DND-41 (cell line): ENCODE measurements around the gene MINDY4.

Experiments used
- CTCF ChIP-seq: IDR thresholded peaks from 2 replicates; pipeline ENCODE4 v1.5.1; 2012; ENCODE audit warnings: borderline replicate concordance, low read length, moderate library complexity, mild to moderate bottlenecking; ENCODE audit not compliant: poor library complexity, severe bottlenecking; ENCODE audit errors: extremely low read depth
- EZH2 ChIP-seq: IDR thresholded peaks from 3 replicates; pipeline ENCODE4 v1.6.1; 2012; ENCODE audit warnings: borderline replicate concordance, low read depth, mild to moderate bottlenecking, moderate library complexity, low read length, inconsistent platforms; ENCODE audit not compliant: severe bottlenecking

- no peak for TF ChIP-seq CTCF
- no peak for TF ChIP-seq EZH2
Observed at GRCh38 chr7:30831227-30831626, 60.0 kb downstream of the MINDY4 start.
